ENCODE data around the gene TIMP1.

The TIMP1 gene

GRCh38 chrX:47618923-47619485 lies 36.8 kb downstream of the TIMP1 start:
- no peaks in the 10 kb centered on the region for H3K36me3 ChIP-seq
- peak overlapping the region; percentile 26 for H3K4me3 ChIP-seq (ENCODE audit: low read depth, low read length)
- no peak overlapping the region for H3K27ac ChIP-seq
- no peak for TF ChIP-seq CTCF (IDR thresholded peaks at IDR 0.05; ENCODE audit: low read depth, low read length)
- peaks cover 10% of the 10 kb centered on the region for H3K27me3 ChIP-seq (ENCODE audit: insufficient read depth, low read depth, severe bottlenecking)
- DNase-seq = no peak
- no peaks in the 10 kb centered on the region for H3K9me3 ChIP-seq (ENCODE audit: severe bottlenecking)

- TF ChIP-seq CTCF (IDR thresholded peaks at IDR 0.05; ENCODE audit: low read depth, low read length) = peak; percentile 50
- peaks cover 13% of the 10 kb centered on the region for H3K27me3 ChIP-seq (ENCODE audit: insufficient read depth, low read depth, severe bottlenecking)
- peak within 1 kb of the TSS; percentile 26 for H3K4me3 ChIP-seq (ENCODE audit: low read depth, low read length)
- H3K9me3 ChIP-seq (ENCODE audit: severe bottlenecking) = no peaks in the 10 kb centered on the region
- no peak within 1 kb of the TSS for H3K27ac ChIP-seq
- DNase-seq = peak; percentile 78
- H3K36me3 ChIP-seq = no peaks in the 10 kb centered on the region
Measured at GRCh38 chrX:47619486-47620302, 37.5 kb downstream of the TIMP1 start, which contains the start of gene SYN1. Gene SYN1 (minus strand): TSS chrX:47619857. CDS start chrX:47619728, 129 bp downstream.

GRCh38 chrX:47620303-47620685 lies 38.1 kb downstream of the TIMP1 start:
- no peak for TF ChIP-seq CTCF (IDR thresholded peaks at IDR 0.05; ENCODE audit: low read depth, low read length)
- H3K36me3 ChIP-seq = no peaks in the 10 kb centered on the region
- no peak overlapping the region for H3K27ac ChIP-seq
- H3K4me3 ChIP-seq (ENCODE audit: low read depth, low read length) = no peak overlapping the region
- peaks cover 19% of the 10 kb centered on the region for H3K27me3 ChIP-seq (ENCODE audit: insufficient read depth, low read depth, severe bottlenecking)
- no peaks in the 10 kb centered on the region for H3K9me3 ChIP-seq (ENCODE audit: severe bottlenecking)
- no peak for DNase-seq

GRCh38 chrX:47621851-47622250 lies 39.6 kb downstream of the TIMP1 start:
- DNase-seq = no peak
- Histone ChIP-seq H3K27ac (no peak overlapping the region), H3K9me3 (ENCODE audit: severe bottlenecking) (no peaks in the 10 kb centered on the region), H3K36me3 (no peaks in the 10 kb centered on the region), H3K4me3 (ENCODE audit: low read depth, low read length) (no peak overlapping the region), H3K27me3 (ENCODE audit: insufficient read depth, low read depth, severe bottlenecking) (peaks cover 22% of the 10 kb centered on the region)
- TF ChIP-seq CTCF (IDR thresholded peaks at IDR 0.05; ENCODE audit: low read depth, low read length) = no peak

GRCh38 chrX:47623540-47624027 lies 41.3 kb downstream of the TIMP1 start:
- Histone ChIP-seq H3K27me3 (ENCODE audit: insufficient read depth, low read depth, severe bottlenecking) (peaks cover 29% of the 10 kb centered on the region), H3K27ac (no peak overlapping the region), H3K36me3 (no peaks in the 10 kb centered on the region), H3K9me3 (ENCODE audit: severe bottlenecking) (no peaks in the 10 kb centered on the region), H3K4me3 (ENCODE audit: low read depth, low read length) (no peak overlapping the region)
- TF ChIP-seq CTCF (IDR thresholded peaks at IDR 0.05; ENCODE audit: low read depth, low read length) = no peak
- no peak for DNase-seq
